OCI-LY7 (cell line): ENCODE results near the gene NUP210. TPM values are rescaled to one million over a fixed set of nuclear protein-coding genes. Genes with fewer than 3 reads are reported as not detected.

ENCODE experiments used
- BruUV-seq: library from RNA; stranded (reverse); fragments of 400-500 nt; replicated peaks from 2 replicates; lab custom pipeline; 2021; lab: Mats Ljungman, UMichigan
- CTCF ChIA-PET: fragments of 300-600 bp; sonication (Branson Sonifier 250); formaldehyde crosslinking; loops from one replicate; lab custom pipeline; 2022; ENCODE audit warnings: antibody characterized with exemption; ENCODE audit not compliant: unreplicated experiment; lab: Charles Lee
- POLR2A ChIA-PET: fragments of 300-600 bp; sonication (Branson Sonifier 250); formaldehyde crosslinking; loops from one replicate; lab custom pipeline; 2022; ENCODE audit warnings: antibody characterized with exemption; lab: Charles Lee
- DNase-seq: peaks from one replicate; pipeline ENCODE4 v3.0.0-alpha.2; 2015; ENCODE audit warnings: low spot score
- H2AFZ ChIP-seq: fragments of 200-600 bp; sonication (generic), shearing (Covaris generic); 2 replicates; pipeline ENCODE4 v1.6.1; 2014; ENCODE audit warnings: mild to moderate bottlenecking, antibody characterized with exemption, low read length, moderate library complexity
- H3K27ac ChIP-seq: fragments of 200-600 bp; sonication (generic); 2 replicates; pipeline ENCODE4 v1.5.1; 2014; ENCODE audit warnings: mixed run types, low read depth, mild to moderate bottlenecking, moderate library complexity, low read length, inconsistent platforms; ENCODE audit not compliant: poor library complexity, severe bottlenecking
- H3K36me3 ChIP-seq: fragments of 200-600 bp; sonication (generic); 2 replicates; pipeline ENCODE4 v1.6.1; 2014; ENCODE audit warnings: mild to moderate bottlenecking, antibody characterized with exemption, low read length, moderate library complexity, mixed read lengths; ENCODE audit not compliant: insufficient read depth
- H3K4me1 ChIP-seq: fragments of 200-600 bp; sonication (generic); 2 replicates; pipeline ENCODE4 v1.5.1; 2014; ENCODE audit warnings: mild to moderate bottlenecking, low read length; ENCODE audit not compliant: insufficient read depth, poor library complexity, severe bottlenecking
- H3K4me2 ChIP-seq: fragments of 200-600 bp; sonication (generic); 2 replicates; pipeline ENCODE4 v1.6.1; 2014; ENCODE audit warnings: mild to moderate bottlenecking, low read length
- H3K4me3 ChIP-seq: fragments of 200-600 bp; sonication (generic); 2 replicates; pipeline ENCODE4 v1.5.1; 2014; ENCODE audit warnings: mild to moderate bottlenecking, low read depth, low read length; ENCODE audit not compliant: poor library complexity, severe bottlenecking
- H3K79me2 ChIP-seq: fragments of 200-600 bp; sonication (generic); 2 replicates; pipeline ENCODE4 v1.6.1; 2016; ENCODE audit warnings: low read depth, mild to moderate bottlenecking, low read length, moderate library complexity, mixed read lengths; ENCODE audit not compliant: insufficient read depth
- H3K9me2 ChIP-seq: fragments of 200-600 bp; sonication (generic); 2 replicates; pipeline ENCODE4 v1.6.1; 2016; ENCODE audit warnings: mild to moderate bottlenecking, low read length, mixed read lengths; ENCODE audit not compliant: insufficient read depth
- H3K9me3 ChIP-seq: fragments of 200-600 bp; sonication (generic); 2 replicates; pipeline ENCODE4 v1.6.1; 2014; ENCODE audit warnings: mild to moderate bottlenecking, mixed run types, low read length, mixed read lengths
- H4K20me1 ChIP-seq: fragments of 200-600 bp; sonication (generic); 2 replicates; pipeline ENCODE4 v1.6.1; 2014; ENCODE audit warnings: mild to moderate bottlenecking, antibody characterized with exemption, low read length, moderate library complexity, mixed read lengths; ENCODE audit not compliant: insufficient read depth
- EZH2phosphoT487 ChIP-seq: fragments of 200-600 bp; sonication (generic); IDR thresholded peaks from 2 replicates; pipeline ENCODE4 v1.6.1; 2018; ENCODE audit warnings: low read depth, borderline replicate concordance, mild to moderate bottlenecking, mixed run types, antibody characterized with exemption, low read length, moderate library complexity, mixed read lengths
- intact Hi-C: fragments of 100-400 bp; cut with micrococcal nuclease; formaldehyde crosslinking; loops from one replicate; pipeline ENCODE4 v1.10.0; 2022; ENCODE audit not compliant: unreplicated experiment
- total RNA-seq, 2 experiments: library from RNA; depleted of rRNA in 1 of 2; stranded (reverse); fragments of >200 nt in 1 of 2; shearing (Covaris generic) in 1 of 2; gene quantifications; 2 replicates each; pipeline ENCODE4 v1.2.3, GENCODE V29; 2014 to 2022
- TF ChIP-seq, protein P1 (sequence below): fragments of 200-600 bp; sonication (generic); conservative IDR thresholded peaks from 2 replicates; pipeline ENCODE4 v1.5.1; 2014; ENCODE audit warnings: mild to moderate bottlenecking, antibody characterized with exemption, low read length, moderate library complexity, mixed read lengths

The NUP210 gene
- total RNA-seq, 2 experiments from 2014 or later: 195 to 232 TPM

DNA sequence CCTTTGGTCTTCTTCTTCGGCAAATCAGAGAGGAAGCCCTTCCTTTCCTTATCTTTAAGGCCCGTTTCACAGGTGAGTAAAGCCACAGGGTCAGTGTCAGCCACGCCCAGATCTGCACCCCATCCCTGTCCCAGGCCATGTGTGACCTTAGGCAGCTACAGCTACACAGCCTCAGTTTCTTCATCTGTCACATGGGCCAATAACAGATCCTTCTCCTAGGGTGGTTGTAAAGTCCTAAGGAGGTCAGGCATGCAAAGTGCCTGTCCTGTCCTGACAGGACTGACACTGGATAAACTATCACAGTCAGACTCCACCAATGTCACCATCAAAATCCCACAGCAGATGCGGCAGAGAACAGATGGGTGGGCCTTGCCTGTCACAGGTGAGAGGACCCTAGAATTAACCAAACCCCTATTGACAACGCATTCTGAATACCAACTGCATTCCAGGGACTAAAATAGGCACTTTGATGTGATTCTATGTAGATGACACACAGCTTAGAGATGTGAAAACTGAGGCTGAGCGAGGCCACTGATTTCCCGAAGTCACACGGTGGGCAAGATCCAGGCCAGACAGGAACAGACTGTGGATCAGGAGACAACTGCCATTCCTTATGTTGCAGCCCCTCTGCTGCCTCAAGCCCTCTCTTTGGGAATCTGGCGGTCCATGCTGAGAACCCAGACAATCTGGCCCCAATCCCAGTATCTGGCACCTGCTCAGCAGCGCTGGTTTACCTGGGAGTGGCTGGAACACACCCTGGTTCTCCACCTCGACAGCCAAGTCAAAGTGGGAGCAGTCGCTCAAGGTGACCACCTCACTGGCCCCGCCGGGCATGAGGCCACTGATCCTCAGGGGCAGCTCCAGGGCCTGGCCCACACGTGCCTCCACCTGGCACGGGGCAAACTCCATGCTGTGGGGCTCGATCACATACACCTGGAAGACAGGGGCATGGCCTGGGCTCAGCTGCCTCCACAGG is 48.7 kb downstream of the NUP210 start:
- ChIA-PET POLR2A (interaction anchor here (0.6 kb wide), 1 partner anchor 41 kb away, joined by 3 read pairs; no protein-coding TSS in a partner anchor), CTCF (no interaction called here)
- Histone ChIP-seq H3K9me2 (no peaks in the 10 kb centered on the region), H3K4me1 (no peaks in the 10 kb centered on the region), H4K20me1 (no peaks in the 10 kb centered on the region), H3K9me3 (no peaks in the 10 kb centered on the region), H3K4me3 (no peak overlapping the region), H3K27ac (no peak overlapping the region), H3K36me3 (peaks cover 96% of the 10 kb centered on the region), H2AFZ (no peak overlapping the region), H3K4me2 (no peak overlapping the region), H3K79me2 (no peaks in the 10 kb centered on the region)
- intact Hi-C loops: no loop called here
- no peak for DNase-seq
- BruUV-seq: no TSS peak
- TF ChIP-seq, protein P1, sequence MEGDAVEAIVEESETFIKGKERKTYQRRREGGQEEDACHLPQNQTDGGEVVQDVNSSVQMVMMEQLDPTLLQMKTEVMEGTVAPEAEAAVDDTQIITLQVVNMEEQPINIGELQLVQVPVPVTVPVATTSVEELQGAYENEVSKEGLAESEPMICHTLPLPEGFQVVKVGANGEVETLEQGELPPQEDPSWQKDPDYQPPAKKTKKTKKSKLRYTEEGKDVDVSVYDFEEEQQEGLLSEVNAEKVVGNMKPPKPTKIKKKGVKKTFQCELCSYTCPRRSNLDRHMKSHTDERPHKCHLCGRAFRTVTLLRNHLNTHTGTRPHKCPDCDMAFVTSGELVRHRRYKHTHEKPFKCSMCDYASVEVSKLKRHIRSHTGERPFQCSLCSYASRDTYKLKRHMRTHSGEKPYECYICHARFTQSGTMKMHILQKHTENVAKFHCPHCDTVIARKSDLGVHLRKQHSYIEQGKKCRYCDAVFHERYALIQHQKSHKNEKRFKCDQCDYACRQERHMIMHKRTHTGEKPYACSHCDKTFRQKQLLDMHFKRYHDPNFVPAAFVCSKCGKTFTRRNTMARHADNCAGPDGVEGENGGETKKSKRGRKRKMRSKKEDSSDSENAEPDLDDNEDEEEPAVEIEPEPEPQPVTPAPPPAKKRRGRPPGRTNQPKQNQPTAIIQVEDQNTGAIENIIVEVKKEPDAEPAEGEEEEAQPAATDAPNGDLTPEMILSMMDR: no peak
- no peak for TF ChIP-seq EZH2phosphoT487

DNA sequence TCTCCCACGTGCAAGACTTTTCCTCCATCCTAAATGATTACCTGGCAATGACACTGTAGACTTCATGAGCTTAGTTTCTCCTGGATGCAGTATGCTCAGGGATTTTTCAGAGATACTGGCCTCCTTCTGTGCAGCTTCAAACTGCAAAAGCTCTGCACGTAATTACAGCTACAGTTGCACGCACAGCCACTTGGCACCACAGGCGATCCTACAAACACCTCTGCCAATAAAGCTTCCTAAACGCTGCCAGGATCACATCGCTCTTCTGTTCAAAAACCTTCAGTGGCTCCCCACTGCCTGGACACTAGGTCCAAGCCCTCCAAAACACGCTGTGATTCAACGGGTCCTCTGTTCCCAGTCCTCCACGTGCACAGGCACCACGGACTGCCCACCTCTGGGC is 49.5 kb downstream of the NUP210 start:
- Histone ChIP-seq H4K20me1 (no peaks in the 10 kb centered on the region), H3K9me3 (no peaks in the 10 kb centered on the region), H3K4me2 (no peak overlapping the region), H3K4me3 (no peak overlapping the region), H3K27ac (no peak overlapping the region), H3K4me1 (no peaks in the 10 kb centered on the region), H3K36me3 (peaks cover 96% of the 10 kb centered on the region), H3K79me2 (no peaks in the 10 kb centered on the region), H2AFZ (no peak overlapping the region), H3K9me2 (no peaks in the 10 kb centered on the region)
- TF ChIP-seq, protein P1: no peak
- TF ChIP-seq EZH2phosphoT487: no peak
- CTCF ChIA-PET: no interaction called here
- intact Hi-C loops: no loop called here
- POLR2A ChIA-PET: no interaction called here
- no peak for DNase-seq
- no TSS peak for BruUV-seq

- intact Hi-C loops: no loop called here
- BruUV-seq: no TSS peak
Observed at GRCh38 chr3:13370055-13370454, 50.1 kb downstream of the NUP210 start.

More at GRCh38 chr3:13370055-13370454, 50.1 kb downstream of the NUP210 start:
- Histone ChIP-seq H3K9me2 (no peaks in the 10 kb centered on the region), H3K79me2 (no peaks in the 10 kb centered on the region), H3K27ac (no peak overlapping the region), H3K4me3 (no peak overlapping the region), H3K4me1 (no peaks in the 10 kb centered on the region), H3K9me3 (no peaks in the 10 kb centered on the region), H2AFZ (no peak overlapping the region), H4K20me1 (no peaks in the 10 kb centered on the region), H3K36me3 (peaks cover 96% of the 10 kb centered on the region), H3K4me2 (no peak overlapping the region)
- ChIA-PET CTCF (no interaction called here), POLR2A (no interaction called here)
- no peak for DNase-seq
- TF ChIP-seq, protein P1: no peak
- TF ChIP-seq EZH2phosphoT487: no peak
